ENCODE measurements around the gene HCAR3. TPM values are rescaled to one million over a fixed set of nuclear protein-coding genes. Genes with fewer than 3 reads are reported as not detected.

The HCAR3 gene
- total RNA-seq (2022; extraction: Qiagen RNA extraction), result 0.02 to 0.08 TPM (median 0.04 TPM) in 4 of 5 replicates, not detected in the other

GRCh38 chr12:122716658-122717057, at the start of gene HCAR3:
Gene HCAR3, minus strand, starts transcription at chr12:122716811. Its CDS starts 74 bp downstream, at chr12:122716737.

GRCh38 chr12:122752464-122753318, 36.1 kb upstream of the HCAR3 start, which contains the start of gene DENR:
Gene DENR, plus strand, starts transcription at chr12:122752824. Its CDS starts 878 bp downstream, at chr12:122753702.

GRCh38 chr12:122730215-122731014, 13.8 kb upstream of the HCAR3 start, which contains the start of gene HCAR1:
Gene HCAR1, minus strand, starts transcription at chr12:122730844. Its CDS starts 505 bp downstream, at chr12:122730339.

GRCh38 chr12:122702890-122703611, 13.6 kb downstream of the HCAR3 start, which contains the start of gene HCAR2:
Gene HCAR2, minus strand, starts transcription at chr12:122703357. Its CDS starts 74 bp downstream, at chr12:122703283.

Other genes starting within 250 kb of the HCAR3 start
- gene ZCCHC8, start 215.9 kb downstream of the HCAR3 start, total RNA-seq (2022; extraction: Qiagen RNA extraction), result 21.1 to 22.3 TPM (median 21.6 TPM) in 5 replicates
- 45.1 to 66.7 TPM (median 56.4 TPM) in 5 replicates for gene RSRC2, start 189.9 kb downstream of the HCAR3 start, total RNA-seq (2022; extraction: Qiagen RNA extraction)
- 19.4 to 21.6 TPM (median 20.5 TPM) in 5 replicates for gene KNTC1, start 189.6 kb downstream of the HCAR3 start, total RNA-seq (2022; extraction: Qiagen RNA extraction)
- gene HCAR2, start 13.5 kb downstream of the HCAR3 start, total RNA-seq (2022; extraction: Qiagen RNA extraction), result 0.03 to 0.06 TPM (median 0.06 TPM) in 5 replicates
- gene HCAR1, start 14.0 kb upstream of the HCAR3 start, total RNA-seq (2022; extraction: Qiagen RNA extraction), result 0.02 to 0.05 TPM (median 0.04 TPM) in 5 replicates
- 49.8 to 65.8 TPM (median 51.1 TPM) in 5 replicates for gene DENR, start 36.0 kb upstream of the HCAR3 start, total RNA-seq (2022; extraction: Qiagen RNA extraction)
- gene CCDC62, start 57.8 kb upstream of the HCAR3 start, total RNA-seq (2022; extraction: Qiagen RNA extraction), result 0.03 to 0.14 TPM (median 0.06 TPM) in 5 replicates
- 22.5 to 32.5 TPM (median 29.5 TPM) in 5 replicates for gene HIP1R, start 118.6 kb upstream of the HCAR3 start, total RNA-seq (2022; extraction: Qiagen RNA extraction)
- 26.7 to 28.8 TPM (median 28.1 TPM) in 5 replicates for gene VPS37B, start 179.3 kb upstream of the HCAR3 start, total RNA-seq (2022; extraction: Qiagen RNA extraction)
- gene ABCB9, start 249.7 kb upstream of the HCAR3 start, total RNA-seq (2022; extraction: Qiagen RNA extraction), result 9.6 to 12.9 TPM (median 11.2 TPM) in 5 replicates